Measurements from ENCODE around the gene TMEM79.
A peak's percentile ranks its signal among the peaks of the same experiment; 100 is the strongest.

TMEM79 gene

GRCh38 chr1:156284112-156284511, at the start of gene TMEM79:
TSS of gene TMEM79 (plus strand) at chr1:156284325. CDS start at chr1:156285227, 902 bp downstream.
- no peak for DNase-seq

- no peak for DNase-seq
Measured at GRCh38 chr1:156236164-156236563, 48.0 kb upstream of the TMEM79 start.

GRCh38 chr1:156238248-156238647, 45.9 kb upstream of the TMEM79 start:
- DNase-seq = no peak

GRCh38 chr1:156241311-156241811, 42.8 kb upstream of the TMEM79 start:
- DNase-seq = no peak

- no peak for DNase-seq
Measured at GRCh38 chr1:156241926-156242325, 42.2 kb upstream of the TMEM79 start, which contains the start of gene BGLAP. TSS of gene BGLAP (plus strand) at chr1:156242184. CDS start at chr1:156242232, 48 bp downstream.

- DNase-seq = no peak
Measured at GRCh38 chr1:156242738-156243137, 41.4 kb upstream of the TMEM79 start.

- no peak for DNase-seq
Measured at GRCh38 chr1:156244126-156244525, 40.0 kb upstream of the TMEM79 start.

- DNase-seq = no peak
Measured at GRCh38 chr1:156244712-156245111, 39.4 kb upstream of the TMEM79 start.

- DNase-seq = peak; percentile 46
Measured at GRCh38 chr1:156245451-156246232, 38.5 kb upstream of the TMEM79 start.

GRCh38 chr1:156246241-156246780, 37.8 kb upstream of the TMEM79 start:
- no peak for DNase-seq

GRCh38 chr1:156246781-156247459, 37.2 kb upstream of the TMEM79 start:
- no peak for DNase-seq

GRCh38 chr1:156247460-156248322, 36.4 kb upstream of the TMEM79 start, which contains the start of gene PAQR6:
TSS of gene PAQR6 (minus strand) at chr1:156248056. CDS start at chr1:156246731, 1,325 bp downstream.
- no peak for DNase-seq

- DNase-seq = no peak
Measured at GRCh38 chr1:156248323-156248683, 35.8 kb upstream of the TMEM79 start.

GRCh38 chr1:156249593-156249992, 34.5 kb upstream of the TMEM79 start:
- no peak for DNase-seq

- DNase-seq = no peak
Measured at GRCh38 chr1:156251527-156251926, 32.6 kb upstream of the TMEM79 start.

GRCh38 chr1:156253634-156254033, 30.5 kb upstream of the TMEM79 start:
- DNase-seq = no peak

- no peak for DNase-seq
Measured at GRCh38 chr1:156257711-156258110, 26.4 kb upstream of the TMEM79 start.

GRCh38 chr1:156258859-156259258, 25.3 kb upstream of the TMEM79 start:
- no peak for DNase-seq

GRCh38 chr1:156259805-156260204, 24.3 kb upstream of the TMEM79 start:
- DNase-seq = no peak

- no peak for DNase-seq
Measured at GRCh38 chr1:156260896-156261295, 23.2 kb upstream of the TMEM79 start.

- no peak for DNase-seq
Measured at GRCh38 chr1:156262461-156263287, 21.5 kb upstream of the TMEM79 start.

- no peak for DNase-seq
Measured at GRCh38 chr1:156263288-156263655, 20.9 kb upstream of the TMEM79 start.

All from CD4-positive, alpha-beta T cell treated with Interleukin-21 for 1 hour (primary cell).